H1 (cell line): ENCODE results near the gene HSPA1L. TPM values are rescaled to one million over a fixed set of nuclear protein-coding genes. Genes with fewer than 3 reads are reported as not detected.

Experiments used
- CTCF ChIA-PET: fragments of 300-600 bp; sonication (Branson Sonifier 250); formaldehyde crosslinking; loops from one replicate; lab custom pipeline; 2021; ENCODE audit not compliant: partially characterized antibody; lab: Charles Lee
- POLR2A ChIA-PET: fragments of 300-600 bp; sonication (Branson Sonifier 250); formaldehyde crosslinking; loops from one replicate; lab custom pipeline; 2021; ENCODE audit warnings: inconsistent platforms; ENCODE audit not compliant: partially characterized antibody; lab: Charles Lee
- DNase-seq, 2 experiments: peaks; one replicate each; pipeline versions ENCODE4 v3.0.0 to v3.0.0-alpha.2; 2010 to 2022; ENCODE audit warnings: low spot score in 2 of 2, low read depth in 1 of 2, mixed read lengths in 1 of 2
- FAIRE-seq: peaks from 2 replicates; lab custom pipeline; 2011; peaks lifted over from hg19 to GRCh38; lab: Jason Lieb, UNC
- H2AFZ ChIP-seq: 2 replicates; pipeline ENCODE4 v1.8.1; 2012; ENCODE audit warnings: low read length, inconsistent platforms
- H2AK5ac ChIP-seq: 2 replicates; pipeline ENCODE4 v1.6.1; 2013; ENCODE audit warnings: low read depth, low read length
- H2BK120ac ChIP-seq: replicated peaks from 2 replicates; pipeline ENCODE3; 2013; ENCODE audit warnings: low read depth, low read length, inconsistent platforms
- H2BK12ac ChIP-seq: 2 replicates; pipeline ENCODE4 v1.6.1; 2013; ENCODE audit warnings: low read depth, low read length
- H2BK15ac ChIP-seq: 2 replicates; pipeline ENCODE4 v1.6.1; 2013; ENCODE audit warnings: low read length
- H2BK20ac ChIP-seq: 2 replicates; pipeline ENCODE4 v1.6.1; 2013; ENCODE audit warnings: low read length
- H2BK5ac ChIP-seq: 2 replicates; pipeline ENCODE4 v1.6.1; 2013; ENCODE audit warnings: low read depth, low read length
- H3K14ac ChIP-seq: 2 replicates; pipeline ENCODE4 v1.6.1; 2013; ENCODE audit warnings: inconsistent platforms; ENCODE audit not compliant: insufficient read length
- H3K18ac ChIP-seq: 2 replicates; pipeline ENCODE4 v1.6.1; 2013; ENCODE audit warnings: low read length; ENCODE audit errors: extremely low read depth
- H3K23ac ChIP-seq: 2 replicates; pipeline ENCODE4 v1.6.1; 2013; ENCODE audit warnings: inconsistent platforms; ENCODE audit not compliant: insufficient read length
- H3K23me2 ChIP-seq: 2 replicates; pipeline ENCODE4 v1.6.1; 2013; ENCODE audit warnings: low read depth, low read length
- H3K27ac ChIP-seq: 2 replicates; pipeline ENCODE4 v1.6.1; 2011; ENCODE audit warnings: low read depth, low read length, inconsistent platforms
- H3K27me3 ChIP-seq, 4 experiments: replicated peaks in 1 of 4; 1 replicate in 1 of 4; 2 replicates in 3 of 4; pipeline versions ENCODE4 v1.6.1 to v1.8.1; 2011 to 2013; ENCODE audit warnings: low read length in 3 of 4, mild to moderate bottlenecking in 3 of 4, inconsistent platforms in 2 of 4, mixed read lengths in 2 of 4, moderate library complexity in 1 of 4; ENCODE audit not compliant: control insufficient read depth in 3 of 4, insufficient read depth in 3 of 4; ENCODE audit errors: extremely low read depth in 1 of 4
- H3K36me3 ChIP-seq, 4 experiments: 2 replicates each; pipeline versions ENCODE4 v1.6.1 to v1.8.1; 2011 to 2013; ENCODE audit warnings: mild to moderate bottlenecking in 4 of 4, low read length in 3 of 4, moderate library complexity in 2 of 4, control low read depth in 1 of 4, inconsistent platforms in 1 of 4; ENCODE audit not compliant: insufficient read depth in 4 of 4, control insufficient read depth in 2 of 4
- H3K4ac ChIP-seq: replicated peaks from 2 replicates; pipeline ENCODE3; 2013; ENCODE audit warnings: low read length, low read depth, mixed read lengths, inconsistent platforms; ENCODE audit not compliant: insufficient read length
- H3K4me1 ChIP-seq, 4 experiments: replicated peaks in 1 of 4; 1 replicate in 1 of 4; 2 replicates in 3 of 4; pipeline versions ENCODE4 v1.6.1 to v1.8.1; 2011 to 2013; ENCODE audit warnings: low read length in 3 of 4, inconsistent platforms in 2 of 4, mixed read lengths in 1 of 4; ENCODE audit not compliant: insufficient read depth in 4 of 4, control insufficient read depth in 3 of 4
- H3K4me2 ChIP-seq, 2 experiments: 2 replicates each; pipeline versions ENCODE4 v1.6.1 to v1.8.1; 2011 to 2013; ENCODE audit warnings: low read depth in 2 of 2, low read length in 2 of 2, control low read depth in 1 of 2, inconsistent platforms in 1 of 2, mild to moderate bottlenecking in 1 of 2; ENCODE audit not compliant: insufficient read depth in 1 of 2
- H3K4me3 ChIP-seq, 4 experiments: fragments of 200-600, 300-600 bp in 1 of 4; sonication (generic), shearing (Covaris generic), sonication (Bioruptor Twin) in 1 of 4; 2 replicates each; pipeline versions ENCODE4 v1.5.1 to v1.8.1; 2011 to 2016; ENCODE audit warnings: low read length in 4 of 4, low read depth in 3 of 4, control low read depth in 2 of 4, inconsistent platforms in 2 of 4, mild to moderate bottlenecking in 2 of 4, mixed read lengths in 1 of 4, moderate library complexity in 1 of 4; ENCODE audit not compliant: insufficient read depth in 2 of 4; ENCODE audit errors: extremely low read depth in 1 of 4
- H3K56ac ChIP-seq: replicated peaks from 2 replicates; pipeline ENCODE3; 2013; ENCODE audit warnings: low read depth, mild to moderate bottlenecking, mixed read lengths, low read length, inconsistent platforms; ENCODE audit not compliant: insufficient read length
- H3K79me1 ChIP-seq: 2 replicates; pipeline ENCODE4 v1.6.1; 2013; ENCODE audit warnings: low read depth, low read length, control low read depth
- H3K79me2 ChIP-seq, 2 experiments: 2 replicates each; pipeline versions ENCODE4 v1.6.1 to v1.8.1; 2012 to 2013; ENCODE audit warnings: low read length in 2 of 2, mild to moderate bottlenecking in 2 of 2, inconsistent platforms in 1 of 2; ENCODE audit not compliant: insufficient read depth in 2 of 2, control insufficient read depth in 1 of 2
- H3K9ac ChIP-seq, 4 experiments: replicated peaks in 1 of 4; 1 replicate in 1 of 4; 2 replicates in 3 of 4; pipeline versions ENCODE4 v1.6.1 to v1.8.1; 2011 to 2013; ENCODE audit warnings: low read depth in 3 of 4, low read length in 3 of 4, control low read depth in 2 of 4, mild to moderate bottlenecking in 2 of 4, moderate library complexity in 2 of 4, inconsistent platforms in 1 of 4; ENCODE audit errors: extremely low read depth in 1 of 4
- H3K9me3 ChIP-seq, 2 experiments: 2 replicates each; pipeline versions ENCODE4 v1.6.1 to v1.8.1; 2012 to 2013; ENCODE audit warnings: mild to moderate bottlenecking in 2 of 2, moderate library complexity in 2 of 2, control low read depth in 1 of 2, inconsistent platforms in 1 of 2, low read depth in 1 of 2, low read length in 1 of 2, mixed read lengths in 1 of 2; ENCODE audit not compliant: insufficient read depth in 2 of 2
- H4K20me1 ChIP-seq, 2 experiments: replicated peaks in 1 of 2; 2 replicates each; pipeline versions ENCODE3 to v1.8.1; 2011 to 2013; ENCODE audit warnings: inconsistent platforms in 2 of 2, low read length in 2 of 2, mild to moderate bottlenecking in 1 of 2; ENCODE audit not compliant: insufficient read depth in 2 of 2, control insufficient read depth in 1 of 2
- H4K5ac ChIP-seq: 2 replicates; pipeline ENCODE4 v1.6.1; 2013; ENCODE audit warnings: low read length, low read depth, mixed read lengths, inconsistent platforms; ENCODE audit not compliant: insufficient read length
- H4K8ac ChIP-seq: 2 replicates; pipeline ENCODE4 v1.8.0; 2013; ENCODE audit warnings: mild to moderate bottlenecking, moderate library complexity, low read length, inconsistent platforms; ENCODE audit not compliant: insufficient read depth; ENCODE audit errors: extremely low read depth
- H4K91ac ChIP-seq: replicated peaks from 2 replicates; pipeline ENCODE3; 2013; ENCODE audit warnings: low read length, mixed read lengths, inconsistent platforms; ENCODE audit not compliant: insufficient read length
- BACH1 ChIP-seq: IDR thresholded peaks from 2 replicates; pipeline ENCODE4 v1.6.1; 2012; ENCODE audit warnings: low read length, improper control_type of control experiment
- BCL11A ChIP-seq, 2 experiments: IDR thresholded peaks; one replicate each; pipeline ENCODE4 v1.6.1; 2011; ENCODE audit warnings: low read depth in 2 of 2, low read length in 2 of 2, mild to moderate bottlenecking in 2 of 2
- CHD2 ChIP-seq: IDR thresholded peaks from 2 replicates; pipeline ENCODE4 v1.6.1; 2012; ENCODE audit warnings: low read length, improper control_type of control experiment
- EGR1 ChIP-seq: IDR thresholded peaks from 2 replicates; pipeline ENCODE4 v1.6.1; 2011; ENCODE audit warnings: low read depth, low read length, borderline replicate concordance
- EZH2 ChIP-seq: fragments of 200-600 bp; sonication (generic); IDR thresholded peaks from 2 replicates; pipeline ENCODE4 v1.7.1; 2012; ENCODE audit warnings: low read depth, mild to moderate bottlenecking, moderate library complexity, low read length, inconsistent platforms; ENCODE audit not compliant: severe bottlenecking
- KDM4A ChIP-seq: IDR thresholded peaks from one replicate; pipeline ENCODE4 v1.7.1; 2012; ENCODE audit warnings: low read depth, mild to moderate bottlenecking, moderate library complexity, low read length, inconsistent platforms; ENCODE audit not compliant: severe bottlenecking
- MAFK ChIP-seq: IDR thresholded peaks from 2 replicates; pipeline ENCODE4 v1.6.1; 2012; ENCODE audit warnings: low read depth, mild to moderate bottlenecking, improper control_type of control experiment, low read length
- PHF8 ChIP-seq: fragments of 200-600 bp; sonication (generic); conservative IDR thresholded peaks from 2 replicates; pipeline ENCODE4 v1.7.1; 2012; ENCODE audit warnings: low read depth, mild to moderate bottlenecking, inconsistent platforms, low read length, moderate library complexity
- SIX5 ChIP-seq: IDR thresholded peaks from 2 replicates; pipeline ENCODE4 v1.6.1; 2011; ENCODE audit warnings: mild to moderate bottlenecking, low read depth, low read length
- SP2 ChIP-seq: IDR thresholded peaks from 2 replicates; pipeline ENCODE4 v1.6.1; 2012; ENCODE audit warnings: mild to moderate bottlenecking, low read length, inconsistent platforms
- TAF7 ChIP-seq: optimal IDR thresholded peaks from 2 replicates; pipeline ENCODE3; 2011; ENCODE audit warnings: low read depth, mild to moderate bottlenecking, inconsistent platforms, low read length, moderate library complexity, borderline replicate concordance
- TCF12 ChIP-seq: IDR thresholded peaks from 2 replicates; pipeline ENCODE4 v1.6.1; 2011; ENCODE audit warnings: low read depth, mild to moderate bottlenecking, low read length
- USF2 ChIP-seq: IDR thresholded peaks from 2 replicates; pipeline ENCODE4 v1.6.1; 2011; ENCODE audit warnings: low read length, improper control_type of control experiment
- YY1 ChIP-seq: IDR thresholded peaks from 2 replicates; pipeline ENCODE4 v1.6.1; 2011; ENCODE audit warnings: low read depth, mild to moderate bottlenecking, low read length
- WGBS, 2 experiments: shearing (Covaris generic) in 1 of 2; methylation state at CpG; one replicate each; pipeline versions ENCODE4 v1.1.6 to v1.1.7; 2013 to 2015; ENCODE audit warnings: low lambda C conversion rate in 2 of 2, mixed read lengths in 2 of 2, inconsistent platforms in 1 of 2, low coverage in 1 of 2, missing lambda C conversion rate in 1 of 2; ENCODE audit not compliant: insufficient replicate concordance in 2 of 2, insufficient coverage in 1 of 2, insufficient read length in 1 of 2; ENCODE audit errors: extremely low coverage in 1 of 2, missing lambda C conversion rate in 1 of 2; 5-methylcytosine and 5-hydroxymethylcytosine counted together
- polyA plus RNA-seq, 7 experiments: library from polyadenylated mRNA; depleted of rRNA in 3 of 7; stranded (reverse) in 5 of 7; unstranded in 2 of 7; fragments of >200 nt in 5 of 7; fragments of 200-250 nt in 2 of 7; gene quantifications; 1 replicate in 5 of 7; 2 replicates in 1 of 7; 4 replicates in 1 of 7; pipeline versions ENCODE4 v1.2.1 to v1.2.3, GENCODE V29; 2011 to 2013; ENCODE audit warnings: missing spikeins in 2 of 7, mixed read lengths in 2 of 7
- total RNA-seq: library from RNA; stranded (reverse); fragmentation: NEBNext Ultra II Directional; extraction: Animal tissue kit (Norgen Biotek cat#: 25700); gene quantifications from 2 replicates; pipeline ENCODE4 v1.2.1, GENCODE V29; 2021

Gene HSPA1L
- total and polyA plus RNA-seq, 2 of the 8 experiments (the other 6 are each of a cell fraction or from before 2014, with no cell fraction given): 1.00 to 1.9 TPM

GRCh38 chr6:31811645-31812044 lies 3.4 kb downstream of the HSPA1L start:
- no peak overlapping the region for H4K5ac ChIP-seq
- H2BK120ac ChIP-seq: no peak overlapping the region
- no peaks in the 10 kb centered on the region for H3K9me3 ChIP-seq
- no peak overlapping the region for H3K23ac ChIP-seq
- CTCF ChIA-PET: interaction anchor here (0.9 to 1.2 kb wide), 3 partner anchors 11 to 27 kb away, joined by 3 to 4 read pairs (median 4); no protein-coding TSS in a partner anchor
- H3K56ac ChIP-seq: no peak overlapping the region
- H3K36me3 ChIP-seq: no peaks in the 10 kb centered on the region
- no peak overlapping the region for H4K8ac ChIP-seq
- no peaks in the 10 kb centered on the region for H3K27me3 ChIP-seq
- no peak for FAIRE-seq
- no peak overlapping the region for H2BK12ac ChIP-seq
- no peak overlapping the region for H4K91ac ChIP-seq
- H3K4me3 ChIP-seq: no peak overlapping the region
- H3K27ac ChIP-seq: no peak overlapping the region
- H2BK15ac ChIP-seq: no peak overlapping the region
- H3K79me1 ChIP-seq: no peaks in the 10 kb centered on the region
- H2BK20ac ChIP-seq: no peak overlapping the region
- POLR2A ChIA-PET: interaction anchor here (0.6 to 6.3 kb wide), 8 partner anchors 10 to 71 kb away, joined by 3 to 119 read pairs (median 8); partner anchors contain the start of gene HSPA1B
- no peak overlapping the region for H2AK5ac ChIP-seq
- H4K20me1 ChIP-seq: no peaks in the 10 kb centered on the region
- H3K4me2 ChIP-seq: no peak overlapping the region
- peaks cover 0 to 3% (median 1%) of the 10 kb centered on the region in 4 experiments; a peak in 4 of 7 replicates for H3K4me1 ChIP-seq
- H2BK5ac ChIP-seq: no peak overlapping the region
- no peak overlapping the region for H3K18ac ChIP-seq
- 98% methylated on average over 12 of the region's 12 CpGs; no CpG with 5 or more reads in 1 of the 2 experiments for WGBS, 2 experiments
- no peak overlapping the region for H2AFZ ChIP-seq
- peaks cover 6% of the 10 kb centered on the region; the same call in 1 of the 2 replicates for H3K23me2 ChIP-seq
- no peak for DNase-seq
- no peak overlapping the region for H3K4ac ChIP-seq
- no peak overlapping the region for H3K9ac ChIP-seq
- H3K14ac ChIP-seq: no peak overlapping the region
- H3K79me2 ChIP-seq: no peaks in the 10 kb centered on the region
- TF ChIP-seq SIX5 (no peak), EZH2 (no peak), SP2 (no peak), TCF12 (no peak), TAF7 (no peak), BACH1 (no peak), YY1 (no peak), USF2 (no peak), MAFK (no peak), KDM4A (no peak), CHD2 (no peak), EGR1 (no peak), BCL11A (IDR thresholded peaks at IDR 0.05; ENCODE audit: low read depth in 2 of 2, low read length in 2 of 2) (no peak), PHF8 (no peak)
